Activated CD4-positive, alpha-beta memory T cell treated with anti-CD3 and anti-CD28 coated beads, Interleukin-2, amount 10 ng/mL, durations not matched to agents 7 days and 5 days (primary cell): ENCODE measurements around the gene ATOH8. TPM values are rescaled to one million over a fixed set of nuclear protein-coding genes. Genes with fewer than 3 reads are reported as not detected.
"Not testable (repeated sequence)": the region's sequence is repeated elsewhere in the genome, so short reads cannot be mapped to it uniquely, and the experiment has no call there.

Experiments
- CTCF ChIA-PET: fragments of 350-600 bp; sonication (Branson Sonifier 250); formaldehyde crosslinking; loops from one replicate; lab custom pipeline; 2021; ENCODE audit warnings: antibody characterized with exemption, inconsistent platforms; lab: Charles Lee
- POLR2A ChIA-PET: fragments of 350-600 bp; sonication (Branson Sonifier 250); formaldehyde crosslinking; loops from one replicate; lab custom pipeline; 2021; ENCODE audit warnings: antibody characterized with exemption; lab: Charles Lee
- DNase-seq: peaks from one replicate; pipeline ENCODE4 v3.0.0-alpha.2; 2020
- H3K27ac Mint-ChIP-seq: one replicate; pipeline ENCODE4 v1.8.0; 2021; ENCODE audit warnings: mild to moderate bottlenecking, mixed read lengths
- H3K27me3 Mint-ChIP-seq: one replicate; pipeline ENCODE4 v1.8.0; 2021; ENCODE audit warnings: mixed read lengths
- H3K36me3 Mint-ChIP-seq: one replicate; pipeline ENCODE4 v1.8.0; 2021; ENCODE audit warnings: low read depth, mixed read lengths
- H3K4me1 Mint-ChIP-seq: one replicate; pipeline ENCODE4 v1.8.0; 2021; ENCODE audit warnings: mixed read lengths
- H3K4me3 Mint-ChIP-seq: one replicate; pipeline ENCODE4 v1.8.0; 2021; ENCODE audit warnings: mild to moderate bottlenecking, mixed read lengths
- H3K9me3 Mint-ChIP-seq: one replicate; pipeline ENCODE4 v1.8.0; 2021; ENCODE audit warnings: mixed read lengths
- total RNA-seq, 2 experiments: library from RNA; stranded (reverse); gene quantifications; one replicate each; pipeline ENCODE4 v1.2.3, GENCODE V29; 2021

The ATOH8 gene
- total RNA-seq, 2 experiments from 2014 or later, result 0.55 to 0.78 TPM

DNA sequence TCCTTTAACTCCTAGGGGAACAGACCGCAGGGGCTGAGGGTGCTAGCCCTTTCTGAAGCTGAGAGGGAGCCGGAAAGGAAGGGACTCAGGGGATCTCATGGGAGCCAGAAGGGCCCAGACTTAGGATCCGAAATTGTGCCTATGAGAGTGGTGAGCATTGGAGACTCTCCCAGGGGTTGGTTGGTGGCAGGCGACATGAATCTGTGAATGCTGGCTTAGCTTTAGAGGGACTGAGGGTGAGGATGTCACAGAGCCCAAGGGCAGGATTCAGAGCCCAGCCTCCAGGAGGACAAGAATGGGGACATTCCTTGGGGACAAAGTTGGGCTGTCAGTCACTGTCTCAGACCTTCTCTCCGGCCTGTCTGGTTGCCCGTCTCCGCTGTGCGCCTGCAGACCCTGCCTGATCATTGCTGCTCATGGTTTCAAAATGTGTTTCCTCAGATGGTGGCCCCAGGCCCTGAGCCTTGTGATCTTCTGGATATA is 42.2 kb upstream of the ATOH8 start:
- Mint-ChIP-seq H3K9me3 (no peaks in the 10 kb centered on the region), H3K4me3 (no peak overlapping the region), H3K27ac (no peak overlapping the region), H3K4me1 (peaks cover 68% of the 10 kb centered on the region), H3K27me3 (peaks cover 5% of the 10 kb centered on the region), H3K36me3 (no peaks in the 10 kb centered on the region)
- ChIA-PET POLR2A (no interaction called here), CTCF (interaction anchor here (0.9 to 2.8 kb wide), 4 partner anchors 17 to 75 kb away, joined by 3 to 11 read pairs (median 4); no protein-coding TSS in a partner anchor)
- no peak for DNase-seq

DNA sequence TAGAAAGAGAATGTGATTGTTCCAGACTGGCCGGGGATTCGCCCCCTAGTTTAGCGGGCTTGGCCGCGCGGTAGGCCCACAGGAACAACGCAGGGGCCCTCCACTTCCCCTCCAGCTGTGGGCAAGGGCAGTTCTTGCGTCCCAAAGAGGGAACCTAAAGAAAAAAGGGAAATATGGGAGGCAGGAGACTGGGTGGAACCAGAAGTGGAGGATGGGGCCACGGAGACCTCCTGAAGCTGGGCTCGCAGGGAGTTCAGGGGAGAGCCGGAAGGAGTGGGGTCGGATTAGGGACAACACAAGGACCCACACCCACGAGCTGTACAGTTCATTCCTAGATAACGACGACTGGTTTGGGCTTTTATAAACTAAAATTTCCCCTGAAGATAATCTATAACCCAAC is 41.5 kb upstream of the ATOH8 start:
- ChIA-PET CTCF (interaction anchor here (0.9 to 2.8 kb wide), 7 partner anchors 12 to 75 kb away, joined by 3 to 11 read pairs (median 4); no protein-coding TSS in a partner anchor), POLR2A (no interaction called here)
- H3K27ac Mint-ChIP-seq, result no peak overlapping the region
- no peaks in the 10 kb centered on the region for H3K9me3 Mint-ChIP-seq
- no peak overlapping the region for H3K4me3 Mint-ChIP-seq
- peaks cover 61% of the 10 kb centered on the region for H3K4me1 Mint-ChIP-seq
- H3K27me3 Mint-ChIP-seq, result peaks cover 7% of the 10 kb centered on the region
- DNase-seq, result no peak
- H3K36me3 Mint-ChIP-seq, result no peaks in the 10 kb centered on the region

DNA sequence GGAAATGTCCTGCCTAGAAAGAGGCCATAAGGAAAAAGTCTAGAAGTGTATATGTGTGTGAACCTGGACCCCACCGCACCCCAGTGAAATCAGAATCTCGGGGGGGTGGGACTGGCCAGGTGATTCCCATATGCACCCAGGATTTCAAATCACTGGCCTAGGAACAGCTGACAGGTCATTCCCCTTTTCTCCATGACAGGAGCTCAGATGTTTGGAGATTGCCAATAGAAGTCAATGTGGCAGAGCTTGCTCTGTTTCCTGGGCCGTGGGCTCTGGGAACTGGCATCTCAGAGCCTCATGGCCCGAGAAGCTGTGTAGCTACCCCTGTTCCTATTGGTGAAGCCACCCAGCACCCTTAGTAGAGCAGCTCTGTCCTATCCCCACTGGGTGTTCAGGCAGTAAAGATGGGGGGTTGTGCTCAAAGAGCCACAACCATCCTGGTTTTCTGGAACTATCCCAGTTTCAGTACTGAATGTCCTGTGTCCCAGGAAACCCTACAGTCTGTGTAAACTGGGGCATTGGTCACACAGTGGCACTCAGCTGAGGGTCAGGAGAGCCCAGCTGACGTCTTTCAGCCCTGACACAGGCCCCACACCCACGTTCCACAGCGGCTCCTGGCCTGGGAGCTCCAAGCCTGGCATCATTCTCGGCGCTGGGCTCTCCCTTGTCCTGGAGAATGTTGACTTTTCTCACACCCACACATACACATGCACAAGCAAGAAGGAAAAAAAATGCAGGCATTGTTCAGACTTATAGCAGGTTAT is 40.8 kb upstream of the ATOH8 start:
- Mint-ChIP-seq H3K36me3 (no peaks in the 10 kb centered on the region), H3K27me3 (peaks cover 9% of the 10 kb centered on the region), H3K4me1 (peaks cover 54% of the 10 kb centered on the region), H3K9me3 (no peaks in the 10 kb centered on the region), H3K4me3 (no peak overlapping the region), H3K27ac (no peak overlapping the region)
- CTCF ChIA-PET, result interaction anchor here (1.0 to 2.8 kb wide), 7 partner anchors 12 to 76 kb away, joined by 3 to 11 read pairs (median 5); no protein-coding TSS in a partner anchor
- peak; percentile 9 for DNase-seq
- POLR2A ChIA-PET, result interaction anchor here (1.2 to 1.6 kb wide), 2 partner anchors 8 to 16 kb away, joined by 3 to 5 read pairs; no protein-coding TSS in a partner anchor

DNA sequence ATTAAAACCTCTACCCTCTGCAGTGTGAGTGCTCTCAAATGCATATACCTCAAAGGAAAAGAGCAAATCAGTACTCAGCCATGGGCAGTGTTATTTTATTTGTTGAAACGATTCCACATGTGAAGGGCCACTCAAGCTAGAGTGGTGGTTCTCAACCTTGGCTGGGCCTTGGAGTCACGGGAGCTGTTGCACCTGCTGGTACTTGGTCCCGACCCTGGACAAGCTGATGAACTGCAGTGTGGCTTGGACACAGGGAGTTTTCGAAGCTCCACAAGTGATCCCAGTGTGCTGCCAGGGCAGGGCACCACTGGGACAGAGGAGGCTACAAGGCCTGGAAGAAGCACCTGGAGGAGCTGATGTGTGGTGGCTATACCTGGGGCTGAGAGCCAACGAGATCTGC is 40.0 kb upstream of the ATOH8 start:
- Mint-ChIP-seq H3K27ac (peak overlapping the region; percentile 52), H3K36me3 (no peaks in the 10 kb centered on the region), H3K4me1 (peaks cover 50% of the 10 kb centered on the region), H3K27me3 (peaks cover 6% of the 10 kb centered on the region), H3K9me3 (no peaks in the 10 kb centered on the region), H3K4me3 (no peak overlapping the region)
- ChIA-PET POLR2A (interaction anchor here (1.2 to 1.6 kb wide), 2 partner anchors 9 to 17 kb away, joined by 3 to 5 read pairs; no protein-coding TSS in a partner anchor), CTCF (interaction anchor here (1.1 to 2.8 kb wide), 6 partner anchors 9 to 77 kb away, joined by 3 to 12 read pairs (median 7); no protein-coding TSS in a partner anchor)
- DNase-seq, result no peak

DNA sequence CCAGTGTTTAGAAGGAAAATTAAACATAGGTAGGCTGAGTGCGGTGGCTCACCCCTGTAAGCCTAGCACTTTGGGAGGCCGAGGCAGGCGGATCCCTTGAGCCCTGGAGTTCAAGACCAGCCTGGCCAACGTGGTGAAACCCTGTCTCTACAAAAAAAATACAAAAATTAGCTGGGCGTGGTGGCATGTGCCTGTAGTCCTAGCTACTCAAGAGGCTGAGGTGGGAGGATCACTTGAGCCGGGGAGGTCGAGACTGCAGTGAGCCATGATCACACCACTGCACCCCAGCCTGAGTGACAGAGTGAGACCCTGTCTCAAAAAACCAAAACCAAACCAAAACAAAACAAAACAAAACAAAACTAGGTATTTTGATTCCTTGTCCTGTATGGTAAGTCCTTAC is 39.4 kb upstream of the ATOH8 start:
- H3K4me3 Mint-ChIP-seq, H3K36me3 Mint-ChIP-seq, DNase-seq, H3K27me3 Mint-ChIP-seq, H3K9me3 Mint-ChIP-seq: not testable (repeated sequence)
- Mint-ChIP-seq H3K27ac (peak overlapping the region; percentile 59), H3K4me1 (peaks cover 46% of the 10 kb centered on the region)
- ChIA-PET CTCF (interaction anchor here (0.6 to 2.8 kb wide), 9 partner anchors 9 to 263 kb away, joined by 3 to 12 read pairs (median 6); no protein-coding TSS in a partner anchor), POLR2A (interaction anchor here (1.2 kb wide), 1 partner anchor 18 kb away, joined by 3 read pairs; no protein-coding TSS in a partner anchor)

DNA sequence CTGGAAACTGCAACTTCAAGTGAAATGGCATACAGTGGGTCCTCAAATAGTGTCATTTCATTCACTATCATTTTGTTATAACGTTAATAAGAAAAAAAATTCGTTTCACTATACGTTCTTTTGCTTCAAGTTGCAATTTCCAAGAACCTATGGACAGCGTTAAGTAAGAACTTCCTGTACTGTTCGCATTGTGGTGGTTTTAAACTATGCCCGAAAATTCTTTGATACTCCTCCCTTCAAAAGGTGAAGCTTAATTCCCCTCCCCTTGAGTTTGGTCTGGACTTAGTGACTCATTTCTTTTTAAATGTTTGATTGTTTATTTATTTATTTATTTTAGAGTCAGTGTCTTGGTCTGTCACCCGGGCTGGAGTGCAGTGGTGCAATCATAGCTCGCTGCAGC is 39.0 kb upstream of the ATOH8 start:
- H3K4me1 Mint-ChIP-seq, result peaks cover 42% of the 10 kb centered on the region
- POLR2A ChIA-PET, result interaction anchor here (0.7 kb wide), 1 partner anchor 296 kb away, joined by 3 read pairs; the partner anchor contains the start of gene SH2D6

DNA sequence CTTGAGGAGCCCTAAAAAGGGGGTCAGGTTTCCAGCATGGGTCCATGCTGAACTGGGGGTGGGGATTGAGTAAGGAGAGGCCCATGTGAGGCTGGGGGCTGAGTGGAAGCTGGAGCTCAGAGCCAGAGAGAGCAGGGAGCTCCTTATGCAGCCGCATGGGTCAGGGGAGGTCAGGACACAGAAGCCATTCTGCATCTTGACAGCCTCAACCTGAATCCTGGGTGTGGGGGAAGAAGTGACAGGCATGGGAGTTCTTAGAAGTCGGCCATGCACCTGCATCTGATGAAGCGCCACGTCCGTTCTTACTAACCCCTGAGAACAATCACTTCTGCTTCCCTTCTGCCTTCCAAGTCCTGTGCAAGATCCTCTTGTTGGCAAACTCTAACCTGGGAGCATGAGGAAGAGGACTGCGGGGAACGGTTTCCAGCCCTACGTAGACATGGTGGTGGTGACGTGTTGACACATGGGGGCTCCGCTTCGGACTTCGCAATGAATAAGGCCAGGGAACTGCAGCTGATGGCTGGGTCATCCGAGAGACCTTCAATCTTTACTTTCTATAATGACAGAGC is 37.4 kb upstream of the ATOH8 start:
- H3K27ac Mint-ChIP-seq, result no peak overlapping the region
- peaks cover 5% of the 10 kb centered on the region for H3K9me3 Mint-ChIP-seq
- no peak overlapping the region for H3K4me3 Mint-ChIP-seq
- H3K4me1 Mint-ChIP-seq, result peaks cover 31% of the 10 kb centered on the region
- DNase-seq, result no peak
- peaks cover 12% of the 10 kb centered on the region for H3K27me3 Mint-ChIP-seq
- ChIA-PET POLR2A (no interaction called here), CTCF (interaction anchor here (2.0 kb wide), 1 partner anchor 12 kb away, joined by 7 read pairs; no protein-coding TSS in a partner anchor)
- peaks cover 2% of the 10 kb centered on the region for H3K36me3 Mint-ChIP-seq

More for the DNA sequence above, 39.0 kb upstream of the ATOH8 start:
- CTCF ChIA-PET, result interaction anchor here (0.6 to 2.4 kb wide), 9 partner anchors 10 to 264 kb away, joined by 3 to 12 read pairs (median 6); no protein-coding TSS in a partner anchor
- no peaks in the 10 kb centered on the region for H3K9me3 Mint-ChIP-seq
- peak overlapping the region; percentile 59 for H3K27ac Mint-ChIP-seq
- peaks cover 4% of the 10 kb centered on the region for H3K27me3 Mint-ChIP-seq
- no peaks in the 10 kb centered on the region for H3K36me3 Mint-ChIP-seq
- no peak for DNase-seq
- H3K4me3 Mint-ChIP-seq, result no peak overlapping the region

DNA sequence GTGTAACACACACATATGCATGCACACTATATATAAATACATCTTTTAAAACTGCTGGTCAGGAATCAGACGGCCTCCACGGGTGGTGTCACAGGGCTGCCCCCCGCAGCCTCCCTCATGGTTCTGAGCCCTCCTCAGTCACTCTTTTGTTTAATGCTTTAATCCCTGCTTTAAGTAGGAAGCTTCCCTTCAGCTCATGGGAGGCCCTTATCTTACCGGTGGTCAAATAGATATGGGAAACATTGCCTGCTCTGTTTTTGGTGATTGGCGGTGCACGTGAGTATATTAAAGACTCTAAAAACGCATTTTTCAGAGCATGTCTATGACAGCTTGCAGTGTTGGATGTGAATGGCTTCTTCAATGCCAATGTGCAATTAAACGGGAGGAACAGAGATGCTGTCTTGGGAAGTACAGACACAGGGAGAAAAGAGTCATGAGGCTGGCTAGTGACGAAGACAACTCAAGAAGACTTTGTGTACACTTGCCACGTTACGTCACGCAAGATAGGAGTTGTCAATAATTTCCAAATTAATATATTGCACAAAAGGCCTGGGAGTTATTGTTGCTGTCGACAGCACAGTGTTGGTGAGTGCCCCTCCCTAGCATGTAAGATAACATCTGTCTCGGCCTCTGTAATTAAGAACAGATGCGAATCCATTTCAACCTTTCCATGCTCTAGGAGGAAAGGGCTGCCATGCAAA is 36.3 kb upstream of the ATOH8 start:
- no peak overlapping the region for H3K4me3 Mint-ChIP-seq
- peaks cover 31% of the 10 kb centered on the region for H3K4me1 Mint-ChIP-seq
- H3K9me3 Mint-ChIP-seq, result peaks cover 5% of the 10 kb centered on the region
- no peak for DNase-seq
- no peak overlapping the region for H3K27ac Mint-ChIP-seq
- CTCF ChIA-PET, result interaction anchor here (1.2 to 2.0 kb wide), 2 partner anchors 11 to 97 kb away, joined by 3 to 7 read pairs; no protein-coding TSS in a partner anchor
- H3K36me3 Mint-ChIP-seq, result peaks cover 2% of the 10 kb centered on the region
- POLR2A ChIA-PET, result no interaction called here
- peaks cover 12% of the 10 kb centered on the region for H3K27me3 Mint-ChIP-seq

DNA sequence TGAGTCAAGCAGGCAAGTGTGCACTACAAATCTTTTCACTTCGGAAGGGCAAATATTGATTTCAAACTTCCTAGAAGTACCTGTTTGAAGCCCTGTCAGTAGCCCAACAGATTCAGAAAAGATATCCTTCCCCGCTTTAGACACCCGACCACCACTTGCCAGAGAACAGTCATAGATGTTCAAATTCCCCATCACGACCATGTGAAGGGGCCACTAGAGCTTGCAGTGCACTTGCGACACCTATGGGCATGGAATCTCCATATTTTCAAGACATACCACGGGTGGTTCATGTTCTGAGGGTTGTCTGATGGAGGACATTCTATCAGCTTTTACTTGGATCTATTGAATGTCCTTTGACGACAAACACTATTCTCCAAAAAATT is 35.8 kb upstream of the ATOH8 start:
- CTCF ChIA-PET, result interaction anchor here (1.2 to 1.3 kb wide), 2 partner anchors 38 to 96 kb away, joined by 3 to 4 read pairs; no protein-coding TSS in a partner anchor
- H3K4me3 Mint-ChIP-seq, result no peak overlapping the region
- H3K9me3 Mint-ChIP-seq, result peaks cover 5% of the 10 kb centered on the region
- H3K4me1 Mint-ChIP-seq, result peaks cover 31% of the 10 kb centered on the region
- H3K36me3 Mint-ChIP-seq, result peaks cover 2% of the 10 kb centered on the region
- POLR2A ChIA-PET, result no interaction called here
- no peak overlapping the region for H3K27ac Mint-ChIP-seq
- DNase-seq, result no peak
- peaks cover 12% of the 10 kb centered on the region for H3K27me3 Mint-ChIP-seq

DNA sequence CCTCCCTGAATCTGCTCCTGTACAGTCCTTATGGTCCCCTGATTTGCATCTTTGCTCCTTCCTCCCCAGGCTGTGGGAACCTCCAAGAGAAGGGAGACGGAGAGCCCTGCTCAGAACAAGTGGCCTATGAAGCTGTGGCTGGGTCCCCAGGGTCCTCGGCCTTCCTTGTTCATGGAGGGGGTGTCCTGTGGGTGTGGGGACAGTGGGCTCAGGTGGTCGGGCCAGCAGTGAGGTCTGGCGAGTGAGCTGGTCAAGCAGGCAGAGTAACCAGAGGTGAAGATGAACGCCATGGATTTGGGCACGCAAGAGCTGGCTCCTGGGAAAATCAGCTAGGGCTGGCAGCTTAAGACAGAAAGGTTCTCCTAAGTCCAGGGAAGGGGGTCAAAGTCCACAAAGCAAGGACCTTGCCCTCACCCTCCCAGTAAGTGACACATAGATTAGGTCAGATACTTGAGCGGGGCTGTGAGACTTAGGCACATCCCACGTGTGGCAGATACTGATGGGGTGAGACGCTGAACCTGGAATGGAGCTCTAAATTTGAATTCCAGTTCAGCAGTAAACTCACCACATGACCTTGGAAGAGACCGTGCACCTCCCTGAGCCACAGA is 34.8 kb upstream of the ATOH8 start:
- ChIA-PET POLR2A (interaction anchor here (0.5 to 0.9 kb wide), 2 partner anchors 11 to 38 kb away, joined by 3 to 4 read pairs; no protein-coding TSS in a partner anchor), CTCF (interaction anchor here (1.3 to 1.9 kb wide), 6 partner anchors 10 to 105 kb away, joined by 3 to 12 read pairs (median 4); no protein-coding TSS in a partner anchor)
- Mint-ChIP-seq H3K27ac (no peak overlapping the region), H3K27me3 (peaks cover 14% of the 10 kb centered on the region), H3K36me3 (peaks cover 2% of the 10 kb centered on the region), H3K4me3 (no peak overlapping the region), H3K9me3 (peaks cover 5% of the 10 kb centered on the region), H3K4me1 (peaks cover 24% of the 10 kb centered on the region)
- DNase-seq, result no peak

DNA sequence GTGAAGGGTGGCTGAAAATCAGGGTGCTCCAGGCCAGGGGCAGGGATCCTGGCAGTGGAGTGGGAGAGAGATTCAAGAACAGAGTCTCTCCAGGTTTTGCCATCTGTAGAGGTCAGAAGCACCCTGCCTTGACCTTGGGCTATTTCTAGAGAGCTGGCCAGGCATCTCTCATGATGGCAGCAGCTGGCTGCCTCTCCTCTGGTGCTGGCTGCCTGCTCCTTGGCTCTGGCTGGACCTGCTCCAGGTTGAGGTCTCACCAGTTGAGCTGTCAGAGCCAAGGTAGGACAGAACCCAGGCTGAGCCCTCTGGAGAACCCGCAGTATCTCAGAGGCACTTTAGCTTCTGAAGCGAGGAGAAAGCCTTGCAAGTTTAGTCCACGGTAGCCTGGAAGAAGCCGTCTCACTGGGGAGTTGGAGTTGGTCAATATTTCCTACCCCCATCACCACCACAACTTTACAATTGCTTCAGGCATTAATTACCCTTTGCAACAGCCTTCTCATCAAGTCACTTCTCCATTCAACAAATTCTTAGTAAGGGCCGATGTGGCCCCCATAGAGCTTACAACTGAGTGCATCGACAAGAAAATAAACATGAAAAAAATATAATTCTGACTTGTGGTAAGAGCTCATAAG is 34.1 kb upstream of the ATOH8 start:
- H3K27ac Mint-ChIP-seq, result no peak overlapping the region
- peaks cover 19% of the 10 kb centered on the region for H3K27me3 Mint-ChIP-seq
- peaks cover 5% of the 10 kb centered on the region for H3K9me3 Mint-ChIP-seq
- ChIA-PET CTCF (interaction anchor here (0.9 to 1.9 kb wide), 7 partner anchors 9 to 104 kb away, joined by 3 to 12 read pairs (median 3); no protein-coding TSS in a partner anchor), POLR2A (no interaction called here)
- DNase-seq, result no peak
- peaks cover 17% of the 10 kb centered on the region for H3K4me1 Mint-ChIP-seq
- no peak overlapping the region for H3K4me3 Mint-ChIP-seq
- peaks cover 2% of the 10 kb centered on the region for H3K36me3 Mint-ChIP-seq
